NCI-H1417 (cell line): ENCODE results near the gene NID2.

Experiments used
- DNase-seq, 3 experiments: peaks; one replicate each; lab custom pipeline; 2025; lab: John Stamatoyannopoulos, UW

The NID2 gene

GRCh38 chr14:52025310-52025709 lies 43.5 kb downstream of the NID2 start:
- DNase-seq: no peak

GRCh38 chr14:52023518-52023917 lies 45.3 kb downstream of the NID2 start:
- no peak for DNase-seq

GRCh38 chr14:52021957-52022600 lies 46.8 kb downstream of the NID2 start:
- DNase-seq: no peak

DNA sequence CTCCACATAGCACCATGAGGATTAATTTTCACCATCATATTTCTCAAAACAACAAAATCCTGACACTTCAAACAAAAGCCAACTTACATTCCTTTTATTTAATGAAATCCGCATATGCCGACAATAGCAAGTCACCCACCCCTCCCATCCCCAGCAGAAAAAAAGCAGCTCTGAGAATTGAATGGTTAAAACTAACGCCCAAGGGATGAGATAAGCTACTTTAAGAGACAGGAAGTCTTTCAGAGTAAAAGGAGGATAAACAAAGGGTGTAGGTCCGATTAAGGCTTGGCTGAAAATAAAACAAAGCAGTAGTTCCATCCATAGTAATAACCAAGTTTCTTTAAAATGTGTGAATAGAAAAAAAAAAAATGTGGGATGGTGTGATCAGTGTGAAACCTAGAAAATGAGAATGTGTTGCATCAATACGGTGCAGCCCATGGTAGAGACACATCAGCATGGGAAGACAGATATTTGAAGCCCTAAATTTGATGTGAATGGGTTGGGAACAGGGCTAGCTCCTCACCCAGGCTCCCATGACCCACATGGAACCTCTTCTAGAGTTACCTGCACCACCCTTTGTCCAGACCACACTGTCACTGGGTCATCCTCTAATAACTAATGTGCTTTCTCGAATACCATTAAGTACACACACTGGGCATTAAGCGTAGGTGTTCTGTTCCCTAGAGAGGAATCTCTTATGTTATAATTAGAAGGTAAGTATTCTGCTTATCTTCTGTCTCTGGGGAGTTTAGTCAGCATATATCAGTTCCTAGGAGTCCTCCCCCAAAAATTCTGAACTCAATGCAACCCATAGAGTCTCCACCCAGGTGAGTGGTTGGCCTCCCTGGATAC lies 47.8 kb downstream of the NID2 start:
- DNase-seq: no peak

GRCh38 chr14:52020161-52020714 lies 48.6 kb downstream of the NID2 start:
- no peak for DNase-seq

DNA sequence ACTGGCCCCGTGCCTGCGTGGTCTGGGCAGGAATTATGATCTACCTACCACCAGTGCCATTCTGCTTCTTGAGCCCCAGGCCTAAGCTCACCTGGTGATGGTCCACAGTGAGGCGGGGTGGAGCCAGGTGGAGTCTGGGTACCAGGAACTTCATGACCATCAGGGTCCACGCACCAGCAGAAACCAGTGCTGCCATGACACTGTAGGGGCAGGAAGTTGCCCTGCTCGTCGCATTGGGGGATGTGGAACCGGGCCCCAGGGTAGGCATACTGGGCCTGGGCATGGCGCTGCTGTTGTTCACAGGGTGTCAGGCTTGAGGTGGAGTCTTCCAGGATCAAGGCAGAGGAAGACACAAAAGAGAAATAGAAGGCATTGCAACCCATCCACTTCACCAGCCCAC lies 49.9 kb downstream of the NID2 start:
- DNase-seq: no peak

DNA sequence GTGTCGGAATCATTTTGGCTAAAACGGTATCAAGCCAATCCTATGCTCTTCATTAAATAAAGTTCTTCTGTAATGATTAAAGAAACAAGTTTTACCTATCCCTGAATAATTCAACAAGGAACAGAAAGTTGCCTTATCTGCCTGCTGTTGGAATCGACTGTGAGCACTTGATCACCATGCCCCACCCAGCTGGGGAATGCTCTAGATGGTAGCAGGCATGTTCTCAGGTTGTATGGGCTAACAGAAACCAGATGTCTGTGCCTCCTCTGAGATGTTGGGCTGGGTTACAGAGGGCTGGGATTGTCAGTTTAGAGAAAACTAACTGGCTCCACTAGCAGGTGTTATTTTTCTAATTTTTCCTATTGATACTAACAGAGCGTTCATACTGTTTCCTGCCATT lies 50.6 kb downstream of the NID2 start:
- DNase-seq: no peak

GRCh38 chr14:52015411-52016030 lies 53.3 kb downstream of the NID2 start:
- peak in 2 of 3 experiments; percentile 14 to 52 for DNase-seq

DNA sequence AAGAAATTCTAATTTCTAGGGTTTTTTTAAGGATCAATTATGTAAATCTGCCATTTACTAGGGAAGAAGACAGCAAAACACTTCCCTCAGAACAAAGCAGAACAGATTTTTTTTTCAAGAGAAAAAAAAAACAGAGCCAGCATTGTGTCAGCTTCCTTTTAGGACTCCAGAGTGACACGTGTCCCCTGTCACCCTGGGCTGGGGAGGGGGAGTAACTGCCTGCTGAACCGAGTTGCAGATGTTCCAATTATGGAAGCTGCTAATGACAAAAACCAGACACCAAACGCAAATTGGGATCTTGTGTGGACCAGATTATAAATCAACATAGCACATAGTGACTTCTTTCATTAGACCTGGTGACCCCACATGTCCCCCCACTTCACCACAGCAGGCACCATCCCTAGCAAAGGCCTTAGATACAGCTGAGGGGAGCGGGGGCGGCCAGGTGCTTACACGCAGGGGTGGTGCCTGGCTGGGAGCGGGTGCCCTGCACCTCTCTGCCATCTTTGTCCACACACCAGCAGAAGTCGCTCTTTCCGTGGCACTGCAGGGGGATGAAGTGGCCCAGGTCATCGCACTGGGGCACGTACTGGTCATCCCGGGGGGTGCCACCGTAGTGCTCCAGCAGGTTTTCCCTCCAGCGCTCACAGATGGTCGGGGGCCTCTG lies 54.1 kb downstream of the NID2 start:
- DNase-seq: peak in 1 of 3 experiments; percentile 32

DNA sequence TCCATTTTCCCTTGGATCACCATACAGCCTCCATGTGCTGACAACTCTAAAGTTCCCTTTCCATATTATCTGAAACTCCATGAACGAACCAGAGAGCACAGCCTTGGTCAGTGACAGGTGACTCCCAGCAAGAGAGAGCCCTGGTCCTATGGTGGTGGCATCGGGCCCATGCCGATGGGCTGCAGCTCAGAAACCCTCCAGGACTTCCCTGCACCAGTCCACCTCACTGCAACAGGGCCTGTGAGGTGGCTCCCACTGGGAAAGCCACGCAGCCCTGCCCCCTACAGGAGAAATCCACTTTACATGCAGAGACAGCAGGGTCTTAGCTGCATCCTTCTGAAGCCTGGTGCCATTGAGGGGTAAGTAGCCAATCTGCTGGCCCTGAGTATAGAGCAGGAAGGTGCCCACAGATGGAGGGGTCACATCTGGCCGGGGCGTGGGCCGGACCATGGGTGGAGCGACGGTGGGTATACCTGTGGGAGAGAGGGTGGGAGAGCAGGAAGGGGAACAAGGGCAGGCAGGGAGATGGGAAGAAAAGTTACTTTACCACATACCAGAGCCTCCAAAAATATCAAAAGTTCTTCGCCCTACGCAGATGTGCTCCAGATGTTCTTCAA lies 54.8 kb downstream of the NID2 start:
- DNase-seq: peak in 1 of 3 experiments; percentile 41

DNA sequence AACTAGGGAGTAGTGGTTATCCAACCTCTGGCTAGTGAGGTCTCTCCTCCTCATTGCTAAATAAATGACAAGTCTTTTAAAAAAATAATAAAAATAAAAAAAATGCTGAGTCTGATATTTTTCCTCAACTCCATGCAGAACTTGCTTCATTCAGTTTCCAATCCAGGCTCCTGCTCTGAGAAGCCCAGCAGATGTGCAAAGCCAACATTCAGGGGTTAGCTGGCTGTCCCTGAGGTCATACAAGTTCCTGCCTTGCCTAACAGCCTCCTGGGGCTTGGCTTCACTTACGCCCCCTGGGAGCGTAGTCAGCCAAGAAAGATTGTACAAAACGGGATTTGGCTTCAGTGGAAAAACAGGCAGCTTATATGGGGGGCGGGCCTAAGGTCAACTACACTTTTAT lies 56.2 kb downstream of the NID2 start:
- DNase-seq: no peak

DNA sequence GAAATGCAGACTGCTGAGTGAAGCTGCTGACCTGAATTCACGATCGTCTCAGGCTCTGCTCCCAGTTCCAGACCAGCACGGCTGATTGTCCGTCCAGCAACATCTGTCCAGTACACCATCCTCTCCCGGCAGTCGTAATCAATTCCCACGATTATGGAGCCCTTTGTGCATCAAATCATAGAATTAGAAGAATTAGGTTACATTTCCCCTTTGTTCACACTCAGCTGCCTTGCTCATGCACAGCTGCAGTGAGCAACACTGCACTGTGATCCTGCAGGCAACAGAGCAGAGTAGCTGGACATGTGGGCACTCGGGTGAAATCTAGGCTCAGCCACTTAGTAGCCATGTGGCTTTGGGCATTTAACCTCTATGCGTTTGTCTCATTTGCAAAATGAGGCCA lies 57.3 kb downstream of the NID2 start:
- no peak for DNase-seq

GRCh38 chr14:52010173-52010693 lies 58.6 kb downstream of the NID2 start:
- no peak for DNase-seq

DNA sequence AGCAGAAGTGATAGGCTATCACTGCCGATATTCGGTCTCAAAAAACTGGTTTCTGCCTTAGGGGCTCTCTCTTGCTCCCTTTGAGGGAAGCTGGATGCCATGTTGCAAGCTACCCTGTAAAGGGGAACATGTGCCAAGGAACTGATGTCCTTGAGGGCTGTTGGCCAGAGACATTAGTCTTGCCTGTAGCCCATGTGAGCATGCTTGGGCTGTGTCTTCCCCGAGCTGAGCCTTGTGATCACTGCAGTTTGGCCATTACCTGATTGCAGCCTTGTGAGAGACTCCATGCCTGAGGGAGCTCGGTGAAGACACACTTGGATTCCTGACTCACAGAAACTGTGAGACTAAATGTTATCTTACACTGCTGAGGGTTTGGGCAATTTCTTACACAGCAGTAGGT lies 60.7 kb downstream of the NID2 start:
- DNase-seq: no peak

- no peak for DNase-seq
Observed at GRCh38 chr14:52007637-52008036, 61.2 kb downstream of the NID2 start.

- DNase-seq: no peak
Observed at GRCh38 chr14:52007211-52007610, 61.6 kb downstream of the NID2 start.

- DNase-seq: no peak
Observed at GRCh38 chr14:52006361-52006760, 62.5 kb downstream of the NID2 start.

- DNase-seq: no peak
Observed at GRCh38 chr14:52005625-52006024, 63.2 kb downstream of the NID2 start.

DNA sequence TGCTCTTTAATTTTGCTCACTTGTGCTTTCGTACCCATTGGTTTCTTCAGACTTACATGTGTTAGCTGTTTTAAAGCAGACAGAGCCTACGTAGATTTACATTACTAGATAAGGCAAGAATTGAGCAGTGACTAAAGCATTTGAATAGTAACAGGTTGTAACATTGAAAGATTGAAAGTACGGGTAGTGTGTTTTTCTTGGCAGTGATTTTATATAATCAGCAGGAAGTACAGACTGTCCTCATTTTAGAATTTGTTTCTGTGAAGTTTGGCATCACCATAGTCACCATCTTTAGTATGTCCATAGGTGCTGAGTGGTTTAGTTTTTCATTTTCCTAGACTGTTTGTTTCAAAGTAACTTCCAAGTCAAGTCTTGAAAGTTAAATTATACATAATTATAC lies 65.5 kb downstream of the NID2 start:
- DNase-seq: no peak

- peak in 1 of 3 experiments; percentile 22 for DNase-seq
Observed at GRCh38 chr14:52002542-52002941, 66.3 kb downstream of the NID2 start.

- no peak for DNase-seq
Observed at GRCh38 chr14:52000696-52001095, 68.2 kb downstream of the NID2 start.
